ENCODE measurements around the gene NFIA.

Gene NFIA

GRCh38 chr1:61226791-61227567 is 144.6 kb downstream of the NFIA start:
- Histone ChIP-seq H3K9ac (no peak overlapping the region), H3K27ac (no peak overlapping the region), H3K4me1 (no peaks in the 10 kb centered on the region), H3K9me3 (ENCODE audit: control insufficient read depth, low read length) (no peaks in the 10 kb centered on the region), H3K79me2 (peaks cover 9% of the 10 kb centered on the region), H3K4me2 (ENCODE audit: low read length) (peak overlapping the region; percentile 47), H3K27me3 (ENCODE audit: control insufficient read depth, insufficient read depth, low read length) (no peaks in the 10 kb centered on the region), H3K36me3 (ENCODE audit: control insufficient read depth, insufficient read depth, low read length) (no peaks in the 10 kb centered on the region), H3K4me3 (ENCODE audit: low read depth, low read length) (peak overlapping the region; percentile 18), H2AFZ (no peak overlapping the region)
- TF ChIP-seq CTCF (IDR thresholded peaks at IDR 0.05) = no peak

GRCh38 chr1:61227857-61228550 is 145.6 kb downstream of the NFIA start:
- H3K9ac ChIP-seq = no peak overlapping the region
- TF ChIP-seq CTCF (IDR thresholded peaks at IDR 0.05) = no peak
- H3K4me3 ChIP-seq (ENCODE audit: low read depth, low read length) = no peak overlapping the region
- no peak overlapping the region for H3K27ac ChIP-seq
- H3K4me2 ChIP-seq (ENCODE audit: low read length) = no peak overlapping the region
- no peaks in the 10 kb centered on the region for H3K9me3 ChIP-seq (ENCODE audit: control insufficient read depth, low read length)
- no peaks in the 10 kb centered on the region for H3K36me3 ChIP-seq (ENCODE audit: control insufficient read depth, insufficient read depth, low read length)
- no peaks in the 10 kb centered on the region for H3K4me1 ChIP-seq
- peaks cover 9% of the 10 kb centered on the region for H3K79me2 ChIP-seq
- H2AFZ ChIP-seq = no peak overlapping the region
- H3K27me3 ChIP-seq (ENCODE audit: control insufficient read depth, insufficient read depth, low read length) = no peaks in the 10 kb centered on the region

- no peak for TF ChIP-seq CTCF (IDR thresholded peaks at IDR 0.05)
- Histone ChIP-seq H3K9ac (no peak overlapping the region), H3K4me2 (ENCODE audit: low read length) (no peak overlapping the region), H2AFZ (no peak overlapping the region), H3K9me3 (ENCODE audit: control insufficient read depth, low read length) (no peaks in the 10 kb centered on the region), H3K27me3 (ENCODE audit: control insufficient read depth, insufficient read depth, low read length) (no peaks in the 10 kb centered on the region), H3K36me3 (ENCODE audit: control insufficient read depth, insufficient read depth, low read length) (no peaks in the 10 kb centered on the region), H3K4me1 (no peaks in the 10 kb centered on the region), H3K27ac (no peak overlapping the region), H3K79me2 (peaks cover 9% of the 10 kb centered on the region), H3K4me3 (ENCODE audit: low read depth, low read length) (no peak overlapping the region)
Measured at GRCh38 chr1:61230523-61230922, 148.2 kb downstream of the NFIA start.

GRCh38 chr1:61231795-61232194 is 149.4 kb downstream of the NFIA start:
- H3K79me2 ChIP-seq = peaks cover 9% of the 10 kb centered on the region
- no peak overlapping the region for H3K9ac ChIP-seq
- H3K4me2 ChIP-seq (ENCODE audit: low read length) = no peak overlapping the region
- H3K4me1 ChIP-seq = no peaks in the 10 kb centered on the region
- no peak overlapping the region for H3K4me3 ChIP-seq (ENCODE audit: low read depth, low read length)
- no peaks in the 10 kb centered on the region for H3K9me3 ChIP-seq (ENCODE audit: control insufficient read depth, low read length)
- no peaks in the 10 kb centered on the region for H3K36me3 ChIP-seq (ENCODE audit: control insufficient read depth, insufficient read depth, low read length)
- H2AFZ ChIP-seq = no peak overlapping the region
- H3K27me3 ChIP-seq (ENCODE audit: control insufficient read depth, insufficient read depth, low read length) = no peaks in the 10 kb centered on the region
- H3K27ac ChIP-seq = no peak overlapping the region
- no peak for TF ChIP-seq CTCF (IDR thresholded peaks at IDR 0.05)

Measured in parathyroid adenoma (tissue), 2 donors.